MM.1S (cell line): ENCODE data around the gene RAPGEF4.

ENCODE experiments used
- DNase-seq: peaks from one replicate; pipeline ENCODE4 v3.0.0-alpha.2; 2015
- H2AFZ ChIP-seq: fragments of 300-600 bp; sonication (generic); 2 replicates; pipeline ENCODE4 v1.6.0; 2016; ENCODE audit warnings: antibody characterized with exemption, low read length
- H3F3A ChIP-seq: fragments of 300-600 bp; sonication (generic); 2 replicates; pipeline ENCODE4 v1.6.1; 2016; ENCODE audit warnings: mild to moderate bottlenecking, antibody characterized with exemption, low read length, moderate library complexity, mixed read lengths; ENCODE audit not compliant: insufficient read depth
- H3K27ac ChIP-seq: fragments of 300-600 bp; sonication (generic); 2 replicates; pipeline ENCODE4 v1.5.1; 2016; ENCODE audit warnings: mild to moderate bottlenecking, low read length
- H3K27me3 ChIP-seq: fragments of 300-600 bp; sonication (generic); replicated peaks from 2 replicates; pipeline ENCODE4 v1.6.0; 2016; ENCODE audit warnings: low read length; ENCODE audit not compliant: insufficient read depth
- H3K36me3 ChIP-seq: fragments of 300-600 bp; sonication (generic); replicated peaks from 2 replicates; pipeline ENCODE4 v1.6.1; 2016; ENCODE audit warnings: mild to moderate bottlenecking, low read length, mixed read lengths; ENCODE audit not compliant: insufficient read depth
- H3K4me1 ChIP-seq: fragments of 300-600 bp; sonication (generic); 2 replicates; pipeline ENCODE4 v1.6.1; 2016; ENCODE audit warnings: low read length, mixed read lengths
- H3K4me2 ChIP-seq: fragments of 300-600 bp; sonication (generic); 2 replicates; pipeline ENCODE4 v1.6.0; 2016; ENCODE audit warnings: low read depth, low read length
- H3K4me3 ChIP-seq: fragments of 300-600 bp; sonication (generic); 2 replicates; pipeline ENCODE4 v1.5.1; 2016; ENCODE audit warnings: low read length, mixed read lengths
- H3K79me2 ChIP-seq: fragments of 300-600 bp; sonication (generic); 2 replicates; pipeline ENCODE4 v1.6.1; 2016; ENCODE audit warnings: mixed run types, low read length, mixed read lengths
- H3K9ac ChIP-seq: fragments of 300-600 bp; sonication (generic); 2 replicates; pipeline ENCODE4 v1.6.1; 2016; ENCODE audit warnings: low read length, mixed read lengths
- H3K9me2 ChIP-seq: fragments of 300-600 bp; sonication (generic); replicated peaks from 2 replicates; pipeline ENCODE4 v1.6.1; 2016; ENCODE audit warnings: mild to moderate bottlenecking, low read length, mixed read lengths; ENCODE audit not compliant: insufficient read depth
- H3K9me3 ChIP-seq: fragments of 300-600 bp; sonication (generic); replicated peaks from 2 replicates; pipeline ENCODE4 v1.6.1; 2016; ENCODE audit warnings: mild to moderate bottlenecking, low read length, mixed read lengths; ENCODE audit not compliant: insufficient read depth
- H4K20me1 ChIP-seq: fragments of 300-600 bp; sonication (generic); 2 replicates; pipeline ENCODE4 v1.6.1; 2016; ENCODE audit warnings: mild to moderate bottlenecking, low read length, moderate library complexity, mixed read lengths; ENCODE audit not compliant: insufficient read depth
- CTCF ChIP-seq: fragments of 300-600 bp; sonication (generic); IDR thresholded peaks from 2 replicates; pipeline ENCODE4 v1.5.1; 2016; ENCODE audit warnings: antibody characterized with exemption, low read length, mixed read lengths
- EZH2 ChIP-seq: fragments of 300-600 bp; sonication (generic); optimal IDR thresholded peaks from 2 replicates; pipeline ENCODE3; 2017; ENCODE audit warnings: low read depth, mild to moderate bottlenecking, antibody characterized with exemption, low read length, mixed read lengths
- EZH2phosphoT487 ChIP-seq: fragments of 300-600 bp; sonication (generic); IDR thresholded peaks from 2 replicates; pipeline ENCODE4 v1.6.1; 2018; ENCODE audit warnings: antibody characterized with exemption, low read length

RAPGEF4 gene

GRCh38 chr2:172896661-172897081, 161.0 kb downstream of the RAPGEF4 start:
- no peaks in the 10 kb centered on the region for H3K9me3 ChIP-seq
- no peak overlapping the region for H3K4me2 ChIP-seq
- no peaks in the 10 kb centered on the region for H3K36me3 ChIP-seq
- no peak overlapping the region for H3K27ac ChIP-seq
- no peak overlapping the region for H2AFZ ChIP-seq
- H3K9me2 ChIP-seq = no peaks in the 10 kb centered on the region
- H3K9ac ChIP-seq = no peak overlapping the region
- H3K27me3 ChIP-seq = no peaks in the 10 kb centered on the region
- no peak for DNase-seq
- H3F3A ChIP-seq = no peaks in the 10 kb centered on the region
- no peak overlapping the region for H3K4me3 ChIP-seq
- TF ChIP-seq EZH2phosphoT487 (no peak), EZH2 (no peak), CTCF (no peak)
- no peaks in the 10 kb centered on the region for H4K20me1 ChIP-seq
- no peaks in the 10 kb centered on the region for H3K4me1 ChIP-seq
- no peaks in the 10 kb centered on the region for H3K79me2 ChIP-seq

GRCh38 chr2:172900871-172901270, 165.2 kb downstream of the RAPGEF4 start:
- Histone ChIP-seq H4K20me1 (no peaks in the 10 kb centered on the region), H3K4me2 (no peak overlapping the region), H3K27me3 (no peaks in the 10 kb centered on the region), H3K36me3 (no peaks in the 10 kb centered on the region), H3K4me3 (no peak overlapping the region), H2AFZ (no peak overlapping the region), H3K4me1 (no peaks in the 10 kb centered on the region), H3K9ac (no peak overlapping the region), H3K9me3 (no peaks in the 10 kb centered on the region), H3K9me2 (no peaks in the 10 kb centered on the region), H3F3A (no peaks in the 10 kb centered on the region), H3K79me2 (no peaks in the 10 kb centered on the region), H3K27ac (no peak overlapping the region)
- TF ChIP-seq CTCF = no peak
- no peak for TF ChIP-seq EZH2phosphoT487
- TF ChIP-seq EZH2 = no peak
- no peak for DNase-seq

DNA sequence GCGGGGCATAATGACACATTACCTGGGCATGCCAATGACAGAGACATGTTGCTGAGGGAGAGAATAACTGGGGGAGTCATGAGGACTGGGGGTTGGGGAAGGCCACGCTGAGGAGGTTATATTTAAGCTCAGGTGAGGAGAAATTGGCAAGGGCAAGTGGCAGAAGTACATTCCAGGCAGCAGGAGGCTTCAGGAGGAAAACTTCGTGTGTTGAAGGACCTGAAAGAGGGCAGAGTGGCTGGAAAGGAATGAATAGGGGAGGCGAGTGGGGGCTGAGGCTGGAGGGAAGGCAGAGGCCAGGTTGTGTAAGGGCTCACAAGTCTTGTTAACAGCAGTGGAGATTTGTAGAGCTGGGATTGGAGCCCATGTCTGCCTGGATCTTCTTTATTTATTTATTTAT, 166.3 kb downstream of the RAPGEF4 start:
- Histone ChIP-seq H2AFZ (no peak overlapping the region), H3K4me1 (no peaks in the 10 kb centered on the region), H3K27ac (no peak overlapping the region), H3K9me3 (no peaks in the 10 kb centered on the region), H3F3A (no peaks in the 10 kb centered on the region), H3K9me2 (no peaks in the 10 kb centered on the region), H3K79me2 (no peaks in the 10 kb centered on the region), H3K9ac (no peak overlapping the region), H4K20me1 (no peaks in the 10 kb centered on the region), H3K36me3 (no peaks in the 10 kb centered on the region), H3K27me3 (no peaks in the 10 kb centered on the region), H3K4me2 (no peak overlapping the region), H3K4me3 (no peak overlapping the region)
- no peak for DNase-seq
- no peak for TF ChIP-seq CTCF
